ENCODE results near the gene IFI27.
"Not testable (repeated sequence)": the region's sequence is repeated elsewhere in the genome, so short reads cannot be mapped to it uniquely, and the experiment has no call there.

The IFI27 gene

GRCh38 chr14:94152676-94153075, 42.1 kb downstream of the IFI27 start:
- in situ Hi-C loops (cut with MboI; ENCODE audit: low sequenced_read_pairs) = no loop called here

- in situ Hi-C loops (cut with MboI; ENCODE audit: low sequenced_read_pairs) = no loop called here
These were observed 43.3 kb downstream of the IFI27 start for GRCh38 chr14:94153750-94154342.

GRCh38 chr14:94156143-94156542, 45.6 kb downstream of the IFI27 start:
- in situ Hi-C loops (cut with MboI; ENCODE audit: low sequenced_read_pairs) = not testable (repeated sequence)

GRCh38 chr14:94157197-94157596, 46.7 kb downstream of the IFI27 start:
- in situ Hi-C loops (cut with MboI; ENCODE audit: low sequenced_read_pairs) = no loop called here

GRCh38 chr14:94158239-94158883, 47.8 kb downstream of the IFI27 start:
- in situ Hi-C loops (cut with MboI; ENCODE audit: low sequenced_read_pairs) = no loop called here

GRCh38 chr14:94161058-94161457, 50.5 kb downstream of the IFI27 start:
- in situ Hi-C loops (cut with MboI; ENCODE audit: low sequenced_read_pairs) = no loop called here

- in situ Hi-C loops (cut with MboI; ENCODE audit: low sequenced_read_pairs) = no loop called here
These were observed 51.4 kb downstream of the IFI27 start for GRCh38 chr14:94161981-94162380.

GRCh38 chr14:94162466-94162865, 51.9 kb downstream of the IFI27 start:
- in situ Hi-C loops (cut with MboI; ENCODE audit: low sequenced_read_pairs) = no loop called here

GRCh38 chr14:94163796-94164195, 53.3 kb downstream of the IFI27 start:
- in situ Hi-C loops (cut with MboI; ENCODE audit: low sequenced_read_pairs) = no loop called here

GRCh38 chr14:94164685-94165431, 54.3 kb downstream of the IFI27 start:
- in situ Hi-C loops (cut with MboI; ENCODE audit: low sequenced_read_pairs) = no loop called here

GRCh38 chr14:94165744-94166143, 55.2 kb downstream of the IFI27 start:
- in situ Hi-C loops (cut with MboI; ENCODE audit: low sequenced_read_pairs) = no loop called here

All from HL-60/S4 treated with retinoic acid at 250 ng/mL for 4 days and 3 days (cell line).